ENCODE data around the gene TMBIM6.
"Not testable (repeated sequence)": the region's sequence is repeated elsewhere in the genome, so short reads cannot be mapped to it uniquely, and the experiment has no call there.

The TMBIM6 gene, protein sequence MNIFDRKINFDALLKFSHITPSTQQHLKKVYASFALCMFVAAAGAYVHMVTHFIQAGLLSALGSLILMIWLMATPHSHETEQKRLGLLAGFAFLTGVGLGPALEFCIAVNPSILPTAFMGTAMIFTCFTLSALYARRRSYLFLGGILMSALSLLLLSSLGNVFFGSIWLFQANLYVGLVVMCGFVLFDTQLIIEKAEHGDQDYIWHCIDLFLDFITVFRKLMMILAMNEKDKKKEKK

DNA sequence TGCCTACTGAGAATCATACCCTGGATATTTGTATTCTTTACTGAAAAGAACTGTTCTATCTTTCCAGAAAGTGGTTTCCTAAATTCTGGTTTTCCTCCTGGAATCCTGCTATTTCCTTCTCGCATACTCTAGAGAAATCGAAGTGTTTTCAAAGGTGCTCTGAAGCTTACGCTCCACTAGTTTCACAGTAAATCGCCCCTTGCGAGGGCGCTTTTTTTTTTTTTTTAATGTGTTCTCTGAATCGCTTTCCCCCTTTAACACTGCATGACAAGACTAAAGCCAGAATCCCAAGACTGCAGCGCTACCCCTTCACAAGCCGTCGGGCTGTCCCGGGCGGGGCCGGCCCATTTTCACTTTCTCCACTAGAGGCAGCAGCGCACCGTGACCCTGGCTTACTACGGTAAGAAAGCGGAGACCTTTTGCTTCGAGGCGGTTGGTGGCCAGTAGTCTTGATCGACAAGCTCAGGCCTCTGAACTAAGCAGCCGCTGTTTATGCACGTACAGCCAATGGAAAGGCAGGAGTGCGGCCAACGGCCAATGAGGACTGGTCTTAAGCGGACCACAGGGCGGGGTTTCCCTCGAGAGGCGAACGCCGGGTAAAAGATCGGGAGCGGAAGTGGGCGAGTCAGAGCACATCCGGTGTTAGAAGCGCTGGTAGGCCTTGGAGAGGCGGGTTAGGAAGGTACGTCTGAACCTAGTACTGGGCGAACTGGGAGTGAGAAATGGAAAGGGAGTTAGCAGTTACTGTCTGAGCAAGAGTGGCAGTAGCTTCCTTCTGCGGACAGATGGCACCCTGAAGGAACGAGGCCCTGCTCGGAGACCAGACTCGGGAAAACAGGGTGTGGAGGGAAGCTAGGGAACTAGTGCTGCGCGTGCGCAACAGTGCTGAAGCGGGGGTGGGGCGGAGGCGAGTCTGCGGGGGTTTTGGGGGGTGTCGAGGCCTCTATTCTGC is at the start of gene TMBIM6:
TMBIM6 (plus strand) TSS at position 628 of the 952 bp plus-strand sequence. CDS start 10,937 bp downstream, outside the sequence.
- peak; percentile 98 for DNase-seq

DNA sequence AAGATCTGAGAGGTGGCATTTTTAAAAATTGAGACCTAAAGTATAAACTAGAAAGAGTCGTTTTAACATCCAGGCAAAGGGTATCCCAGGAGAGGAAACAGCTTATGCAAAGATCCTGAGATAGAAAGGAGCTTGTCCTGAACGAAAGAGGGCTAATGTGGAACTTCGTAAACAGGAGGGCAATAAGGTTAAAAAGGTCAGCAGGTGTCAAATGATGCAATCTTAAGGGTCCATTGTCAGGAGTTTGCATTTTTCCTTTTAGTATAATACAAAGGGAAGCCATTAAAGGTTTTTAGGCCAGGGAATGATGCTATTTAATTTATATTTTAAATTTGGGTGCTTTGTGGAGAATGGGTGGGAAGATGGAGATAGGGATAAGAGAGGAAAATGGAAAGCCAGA is 48.5 kb upstream of the TMBIM6 start:
- no peak for DNase-seq

DNA sequence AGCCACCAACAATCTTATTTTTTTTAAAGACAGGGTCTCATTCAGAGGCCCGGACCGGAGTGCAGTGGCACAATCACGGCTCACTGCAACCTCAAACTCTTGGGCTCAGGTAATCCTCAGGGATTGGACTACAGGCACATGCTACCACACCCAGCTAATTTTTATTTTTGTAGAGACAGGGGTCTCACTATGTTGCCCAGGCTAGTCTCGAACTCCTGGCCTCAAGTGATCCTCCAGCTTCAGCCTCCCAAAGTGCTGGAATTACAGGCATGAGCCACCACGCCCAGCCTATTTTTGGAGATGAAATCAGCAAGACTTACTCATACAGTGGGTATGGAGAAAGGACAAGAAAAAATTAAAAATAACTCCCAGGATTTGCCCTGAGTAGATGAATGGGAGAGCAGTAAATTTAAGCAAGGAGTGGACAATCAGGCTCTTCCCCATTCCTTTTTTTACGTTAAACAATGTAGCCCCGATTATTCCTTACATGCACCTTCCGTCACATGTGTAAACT is 47.4 kb upstream of the TMBIM6 start:
- DNase-seq: no peak

DNA sequence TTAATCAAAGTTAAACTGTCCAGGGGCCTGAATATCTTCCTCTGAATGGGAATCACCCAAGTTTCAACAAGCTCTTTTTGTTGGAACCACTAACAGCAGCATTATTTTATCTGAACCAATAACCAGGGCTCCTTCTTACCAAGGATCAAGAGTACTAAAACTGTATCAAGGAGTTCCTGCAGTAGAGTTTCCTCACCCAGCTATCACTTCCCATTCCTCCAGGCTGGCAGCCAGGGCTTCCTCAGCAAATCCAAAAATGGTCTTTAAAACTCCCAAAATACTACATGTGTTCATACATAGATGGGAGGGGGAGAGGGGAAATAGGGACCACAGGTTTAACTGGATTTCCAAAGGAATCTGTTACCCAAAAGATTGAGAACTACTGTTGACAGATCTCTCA is 44.6 kb upstream of the TMBIM6 start:
- no peak for DNase-seq

DNA sequence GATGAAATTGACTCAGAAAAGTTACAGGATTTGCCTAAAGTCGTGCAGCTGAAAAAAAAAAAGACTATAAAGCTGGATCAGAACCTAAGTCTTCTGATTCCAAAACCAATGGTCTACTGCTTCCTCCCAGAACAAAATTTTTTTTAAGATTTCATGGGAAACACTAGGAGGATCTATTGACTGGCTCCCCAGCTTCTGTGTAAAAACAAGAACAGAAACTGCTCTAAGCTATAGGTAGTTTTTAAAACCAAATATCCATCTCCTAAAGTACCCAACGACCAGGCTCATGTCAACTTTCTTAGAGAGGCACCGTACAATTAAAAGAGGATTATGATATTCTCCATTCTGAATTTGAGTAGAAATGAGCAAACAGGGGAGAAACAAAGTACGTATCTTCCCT is 43.5 kb upstream of the TMBIM6 start:
- DNase-seq: no peak

DNA sequence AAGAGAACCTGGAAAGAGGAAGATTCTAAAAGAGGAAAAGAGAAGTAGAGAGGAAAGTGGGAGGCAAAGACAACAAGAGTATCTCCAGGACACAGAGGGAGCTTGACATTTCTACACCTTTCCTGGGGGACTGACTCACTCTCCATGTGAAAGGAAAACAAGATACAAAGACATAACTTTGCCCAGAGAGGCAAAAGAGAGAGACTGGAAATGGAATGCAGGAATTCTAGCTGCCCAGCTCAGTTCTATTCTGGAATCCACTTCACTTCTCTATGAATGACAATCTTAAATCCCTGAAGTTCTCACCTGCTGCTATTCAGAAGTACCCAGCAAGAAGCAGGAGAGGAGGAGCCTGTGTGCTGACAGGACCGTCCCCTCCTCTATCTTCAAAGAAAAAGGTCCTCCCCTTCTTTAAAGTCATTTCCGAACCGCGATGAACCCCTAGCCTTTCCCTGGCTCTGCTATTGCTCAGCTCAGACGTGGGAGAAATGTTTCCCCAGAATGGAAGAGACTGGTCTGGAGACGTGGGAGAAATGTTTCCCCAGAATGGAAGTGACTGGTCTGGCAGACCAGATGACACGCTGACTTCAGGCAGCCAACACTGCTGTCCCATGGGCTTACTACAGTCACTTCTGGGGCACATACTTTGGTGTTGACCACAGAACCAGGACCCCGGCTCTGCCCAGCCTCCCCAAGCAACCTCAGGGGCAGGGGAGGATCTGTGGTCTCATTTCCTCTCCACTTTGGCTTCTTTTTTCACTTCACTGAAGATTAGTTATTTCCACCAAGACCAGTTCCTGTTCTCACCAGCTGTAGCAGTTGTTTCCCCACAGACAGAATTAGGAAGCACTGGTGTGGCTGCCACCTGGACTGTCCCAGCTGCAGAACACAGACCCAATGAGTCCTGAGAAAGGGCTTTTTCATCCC is 42.5 kb upstream of the TMBIM6 start:
- DNase-seq: peak; percentile 32

DNA sequence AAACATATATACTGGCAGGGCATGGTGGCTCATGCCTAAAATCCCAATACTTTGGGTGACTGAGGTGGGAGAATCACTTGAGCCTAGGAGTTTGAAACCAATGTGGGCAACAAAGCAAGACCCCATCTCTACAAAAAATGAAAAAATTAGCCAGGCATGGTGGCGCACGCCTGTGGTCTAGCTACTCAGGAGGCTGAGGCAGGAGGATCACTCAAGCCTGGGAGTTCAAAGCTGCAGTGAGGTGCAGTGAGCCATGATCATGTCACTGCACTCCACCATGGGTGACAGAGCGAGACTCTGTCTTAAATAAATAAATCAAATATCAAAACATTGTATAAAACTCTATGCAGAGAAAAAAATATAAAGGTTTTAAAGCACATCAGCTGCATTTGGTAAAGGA is 39.3 kb upstream of the TMBIM6 start:
- no peak for DNase-seq

DNA sequence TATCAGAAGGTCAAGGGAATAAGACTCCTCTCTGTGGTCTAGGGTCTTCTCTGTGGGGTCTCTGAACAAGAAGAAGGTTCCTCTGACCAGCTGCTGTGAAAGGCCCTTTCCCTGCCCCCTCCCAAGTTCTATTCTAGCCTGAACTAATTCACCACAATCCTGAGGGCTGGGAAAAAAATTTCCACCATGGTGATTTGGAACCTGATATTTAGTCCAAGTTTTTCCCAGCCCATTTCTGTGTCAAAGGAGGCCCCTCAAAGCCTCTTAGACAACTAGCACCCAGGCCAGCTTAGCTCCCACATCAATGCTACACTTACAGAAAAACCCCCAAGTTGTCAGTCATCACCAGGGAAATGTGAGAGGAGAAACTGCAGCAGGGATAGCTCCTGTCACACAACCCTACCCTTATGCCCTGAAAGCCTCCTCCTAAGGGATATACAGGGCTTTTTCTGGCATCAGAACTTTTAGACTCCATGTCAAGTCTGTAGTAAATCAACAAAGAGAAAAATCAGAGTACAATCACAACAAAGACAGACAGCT is 38.6 kb upstream of the TMBIM6 start:
- DNase-seq: no peak

DNA sequence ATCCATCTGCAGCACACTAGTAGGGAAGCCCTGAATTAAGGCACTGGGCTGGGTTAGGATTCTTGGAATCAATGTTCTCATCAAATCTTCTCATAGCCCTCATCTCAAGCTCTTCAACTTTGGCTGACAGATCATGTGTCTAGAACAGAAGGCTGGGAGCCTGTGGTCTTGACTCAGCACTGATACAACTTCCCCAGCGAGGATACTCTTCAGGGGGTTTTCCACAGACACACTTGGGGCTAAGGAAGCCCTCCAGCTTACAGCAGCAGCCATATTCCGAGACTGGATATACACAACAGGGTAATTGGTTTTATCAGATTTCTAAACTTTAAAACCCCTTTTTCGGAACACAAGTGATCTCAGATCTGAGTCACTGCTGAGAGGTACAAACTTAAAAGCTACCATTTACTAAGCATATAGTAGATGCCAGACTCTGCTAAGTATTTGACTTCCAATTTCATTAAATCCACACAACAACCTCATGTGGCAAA is 37.7 kb upstream of the TMBIM6 start:
- DNase-seq: peak; percentile 43

DNA sequence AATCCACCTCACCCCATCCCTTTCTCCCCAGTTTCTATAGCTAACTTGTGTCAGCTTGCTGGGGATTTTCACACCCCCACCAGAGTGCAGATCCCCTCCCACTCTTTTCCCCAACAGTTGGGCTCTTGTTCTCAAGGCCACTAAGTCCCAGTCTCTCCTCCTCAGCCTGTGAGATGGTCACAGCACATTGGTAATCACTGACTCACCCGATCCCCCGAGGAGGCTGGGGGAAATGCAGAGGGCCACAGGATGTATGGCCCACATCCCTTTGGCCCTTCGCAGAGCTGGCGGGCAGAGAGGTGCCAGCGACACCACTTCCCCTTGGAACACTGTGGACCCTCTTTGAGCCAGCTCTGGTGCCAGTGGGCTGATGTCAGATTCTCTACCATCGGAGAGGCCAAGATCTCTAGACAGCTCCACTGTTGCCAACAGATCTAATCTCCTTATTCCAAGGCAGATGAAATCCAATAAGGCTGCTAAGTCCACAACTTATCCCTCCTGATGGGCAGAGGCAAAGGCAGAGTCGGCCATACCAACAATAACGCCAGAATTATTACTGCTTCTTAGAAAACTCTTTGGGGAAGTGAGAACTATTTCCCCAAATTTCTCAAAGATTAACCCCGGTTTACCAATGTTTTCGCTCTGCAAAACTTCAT is 35.8 kb upstream of the TMBIM6 start:
- DNase-seq: peak; percentile 37

DNA sequence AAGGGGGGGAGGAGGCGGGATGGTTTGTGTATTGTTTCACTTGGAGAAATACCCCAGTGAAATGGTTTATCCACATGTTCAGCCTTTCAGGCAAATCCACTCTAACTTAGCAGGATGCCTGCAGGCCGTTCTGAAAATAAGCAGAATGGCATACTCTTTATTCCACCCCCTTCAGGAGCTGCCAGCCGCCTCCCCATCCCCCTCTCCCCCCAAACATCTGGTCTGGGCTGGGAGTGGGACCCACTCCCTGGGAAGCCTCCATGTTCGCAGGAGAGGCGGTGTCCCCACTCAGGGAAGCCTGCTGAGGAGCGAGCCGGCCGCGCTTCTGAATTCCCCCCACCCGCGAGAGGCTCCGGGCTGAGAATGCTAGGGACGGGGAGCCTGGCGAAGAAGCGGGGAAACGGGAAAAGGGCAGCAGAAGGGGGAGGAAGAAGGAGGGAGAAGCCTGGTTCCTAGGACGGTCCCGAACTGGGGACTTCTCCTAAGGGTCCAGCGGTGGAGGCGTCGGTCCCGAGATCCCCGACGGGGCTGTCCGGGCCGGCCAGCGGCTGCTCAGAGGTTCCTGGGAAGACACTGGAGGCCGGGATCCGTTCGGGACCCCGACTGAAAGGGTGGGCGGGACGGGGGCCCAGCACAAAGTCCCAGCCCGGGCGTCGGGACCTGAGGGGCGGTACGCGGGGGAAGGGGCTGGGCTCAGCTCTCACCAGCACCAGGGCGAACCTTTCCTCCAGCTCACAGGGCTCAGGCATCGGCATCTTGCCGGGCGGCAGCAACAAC is 34.8 kb upstream of the TMBIM6 start:
- DNase-seq: peak; percentile 60

DNA sequence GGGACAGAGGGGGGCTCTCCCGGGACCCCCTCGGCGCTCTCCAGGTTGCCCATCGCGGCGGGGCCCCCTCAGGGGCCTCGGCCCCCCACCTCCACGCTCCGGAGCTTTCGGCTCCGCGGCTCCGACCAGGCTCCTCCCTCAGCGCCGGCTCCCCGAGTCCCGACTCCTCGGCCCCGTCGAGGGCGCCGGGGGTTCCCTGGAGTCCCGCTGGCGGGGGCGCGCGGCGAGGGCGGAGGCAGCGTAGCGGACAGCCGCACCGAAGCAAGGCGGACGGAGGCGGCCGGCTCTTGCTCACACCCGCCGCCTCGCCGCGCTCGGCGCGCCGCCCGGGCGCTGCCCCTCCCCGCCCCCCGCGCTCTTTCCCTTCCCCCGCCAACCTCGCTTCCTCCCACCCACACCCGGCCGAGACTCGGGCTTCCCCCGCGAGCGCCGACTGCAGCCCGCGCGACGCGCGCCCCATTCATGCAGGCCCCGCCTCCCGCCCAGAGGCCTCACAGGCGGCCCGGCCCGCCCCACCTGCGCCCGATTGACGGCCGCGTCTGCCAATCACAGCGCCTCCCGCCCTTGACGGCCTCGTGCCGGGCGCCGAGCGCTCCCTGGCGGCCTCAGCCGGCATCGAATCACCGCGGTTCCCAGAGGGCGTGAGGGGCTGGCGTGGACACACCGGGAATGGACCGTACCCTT is 34.1 kb upstream of the TMBIM6 start, which contains the start of gene FMNL3:
FMNL3 (minus strand) TSS at position 278 of the 684 bp plus-strand sequence; CDS start at position 53, 225 bp downstream.
- DNase-seq: peak; percentile 99

DNA sequence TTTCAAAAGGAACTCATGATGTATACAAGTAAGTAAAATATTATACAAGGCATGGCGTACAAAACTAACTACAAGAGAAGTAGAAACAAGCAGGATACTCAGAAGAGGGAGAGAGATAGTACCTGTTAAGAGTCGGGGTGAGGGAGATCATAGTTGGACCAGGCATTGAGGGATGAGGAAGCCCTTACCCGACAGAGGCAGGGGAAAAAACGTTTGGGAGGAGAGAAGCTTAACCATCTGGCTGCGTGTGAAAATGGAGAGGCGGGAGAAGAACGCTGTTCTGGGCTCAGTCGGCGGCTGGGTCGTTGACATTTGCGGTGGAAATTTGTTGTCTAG is 33.6 kb upstream of the TMBIM6 start:
- DNase-seq: no peak

DNA sequence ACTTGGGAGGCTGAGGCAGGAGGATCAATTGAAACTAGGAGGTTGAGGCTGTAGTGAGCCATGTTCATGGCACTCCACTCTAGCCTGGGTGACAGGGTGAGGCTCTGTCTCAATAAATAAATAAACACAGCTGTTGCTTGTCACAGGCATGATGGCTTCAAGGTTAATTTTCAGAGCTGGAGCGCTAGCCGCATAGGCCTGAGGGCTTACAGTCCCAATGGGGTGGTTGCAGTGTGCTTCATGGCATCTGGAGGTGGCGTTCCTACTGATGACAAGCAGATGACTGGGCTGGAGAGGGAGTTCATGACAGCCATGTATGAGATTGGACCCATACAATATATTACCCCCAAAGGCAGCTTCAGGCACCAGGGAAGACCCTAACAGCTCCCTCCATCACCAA is 32.5 kb upstream of the TMBIM6 start:
- no peak for DNase-seq

DNA sequence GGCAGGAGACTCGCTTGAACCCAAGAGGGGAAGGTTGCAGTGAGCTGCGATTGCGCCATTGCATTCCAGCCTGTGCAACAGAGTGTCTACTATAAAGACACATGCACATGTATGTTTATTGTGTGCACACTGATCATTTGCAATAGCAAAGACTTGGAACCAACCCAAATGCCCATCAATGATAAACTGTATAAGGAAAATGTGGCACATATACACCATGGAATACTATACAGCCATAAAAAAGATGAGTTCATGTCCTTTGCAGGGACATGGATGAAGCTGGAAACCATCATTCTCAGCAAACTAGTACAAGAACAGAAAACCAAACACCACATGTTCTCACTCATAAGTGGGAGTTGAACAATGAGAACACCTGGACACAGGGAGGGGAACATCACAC is 27.4 kb upstream of the TMBIM6 start:
- DNase-seq: not testable (repeated sequence)

DNA sequence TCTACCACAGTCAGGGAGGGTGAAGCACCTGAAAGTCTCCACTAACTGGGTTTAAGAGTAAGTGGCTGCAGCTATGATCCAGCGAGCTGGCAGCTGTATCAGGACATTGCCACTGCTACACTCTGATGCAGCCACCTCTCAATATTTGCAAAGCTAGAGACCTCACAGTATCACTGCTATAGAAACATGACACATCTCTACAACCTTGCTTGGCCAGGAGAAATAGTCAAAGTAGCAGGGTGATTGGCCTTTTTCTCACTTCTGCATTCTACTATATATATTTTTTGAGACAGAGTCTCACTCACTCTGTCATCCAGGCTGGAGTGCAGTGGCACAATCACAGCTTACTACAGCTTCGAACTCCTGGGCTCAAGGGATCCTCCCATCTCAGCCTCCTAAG is 24.8 kb upstream of the TMBIM6 start:
- DNase-seq: no peak

DNA sequence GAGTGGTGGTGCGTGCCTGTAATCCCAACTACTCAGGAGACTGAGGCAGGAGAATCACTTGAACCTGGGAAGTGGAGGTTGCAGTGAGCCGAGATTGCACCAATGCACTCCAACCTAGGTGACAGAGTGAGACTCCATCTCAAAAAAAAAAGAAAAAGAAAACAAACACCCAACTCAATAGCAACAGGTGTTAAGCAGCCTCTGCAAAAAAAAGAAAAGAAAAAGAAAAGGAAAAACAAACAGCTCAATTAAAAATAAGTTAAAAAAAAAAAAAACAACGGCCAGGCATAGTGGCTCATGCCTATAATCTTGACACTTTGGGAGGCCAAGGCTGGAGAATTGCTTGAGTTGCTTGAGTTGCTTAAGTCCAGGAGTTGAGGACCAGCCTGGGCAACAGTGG is 23.6 kb upstream of the TMBIM6 start:
- DNase-seq: not testable (repeated sequence)

DNA sequence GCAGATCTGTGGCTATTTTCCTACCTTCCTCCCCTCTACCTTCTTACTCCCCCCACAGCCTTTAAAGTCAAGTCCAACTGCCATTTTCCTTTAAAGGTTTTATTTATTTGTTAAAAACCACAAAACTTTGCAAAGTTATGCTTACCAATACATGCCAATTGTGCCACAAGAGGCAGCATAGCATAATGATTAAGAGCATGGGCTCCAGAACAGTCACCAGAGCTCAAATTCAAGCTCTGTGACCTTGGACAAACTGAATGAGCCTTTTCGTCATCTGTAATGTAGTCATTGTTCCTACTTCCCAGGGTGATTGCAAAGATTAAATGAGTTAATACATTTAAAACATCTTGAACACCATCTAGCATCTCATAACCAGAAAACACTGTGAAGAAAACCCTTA is 21.1 kb upstream of the TMBIM6 start:
- no peak for DNase-seq

DNA sequence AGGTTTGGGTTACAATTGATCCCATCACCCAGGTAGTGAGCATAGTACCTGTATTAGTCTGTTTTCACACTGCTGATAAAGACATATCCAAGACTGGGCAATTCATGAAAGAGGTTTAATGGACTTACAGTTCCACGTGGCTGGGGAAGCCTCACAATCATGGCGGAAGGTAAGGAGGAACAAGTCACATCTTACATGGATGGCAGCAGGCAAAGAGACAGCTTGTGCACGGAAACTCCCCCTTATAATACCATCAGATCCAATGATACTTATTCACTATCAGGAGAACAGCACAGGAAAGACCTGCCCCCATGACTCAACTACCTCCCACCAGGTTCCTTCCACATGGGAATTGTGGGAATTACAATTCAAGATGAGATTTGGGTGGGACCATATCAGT is 20.0 kb upstream of the TMBIM6 start:
- DNase-seq: not testable (repeated sequence)

DNA sequence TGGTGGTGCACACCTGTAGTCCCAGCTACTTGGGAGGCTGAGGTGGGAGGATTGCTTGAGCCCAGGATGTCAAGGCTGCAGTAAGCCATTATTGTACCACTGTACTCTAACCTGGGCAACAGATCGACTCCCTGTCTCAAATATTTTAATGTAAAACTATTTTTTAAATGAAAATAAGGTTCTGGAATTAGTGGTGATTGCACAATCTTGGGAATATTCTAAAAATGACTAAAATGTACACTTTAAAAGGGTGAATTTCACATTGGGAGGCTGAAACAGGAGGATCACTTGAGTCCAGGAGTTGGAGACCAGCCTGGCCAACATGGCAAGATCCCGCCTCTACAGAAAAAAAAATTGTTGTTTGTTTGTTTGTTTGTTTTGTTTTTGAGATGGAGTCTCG is 12.9 kb upstream of the TMBIM6 start:
- DNase-seq: no peak
